ENCODE data around the gene HJURP.

Gene HJURP

DNA sequence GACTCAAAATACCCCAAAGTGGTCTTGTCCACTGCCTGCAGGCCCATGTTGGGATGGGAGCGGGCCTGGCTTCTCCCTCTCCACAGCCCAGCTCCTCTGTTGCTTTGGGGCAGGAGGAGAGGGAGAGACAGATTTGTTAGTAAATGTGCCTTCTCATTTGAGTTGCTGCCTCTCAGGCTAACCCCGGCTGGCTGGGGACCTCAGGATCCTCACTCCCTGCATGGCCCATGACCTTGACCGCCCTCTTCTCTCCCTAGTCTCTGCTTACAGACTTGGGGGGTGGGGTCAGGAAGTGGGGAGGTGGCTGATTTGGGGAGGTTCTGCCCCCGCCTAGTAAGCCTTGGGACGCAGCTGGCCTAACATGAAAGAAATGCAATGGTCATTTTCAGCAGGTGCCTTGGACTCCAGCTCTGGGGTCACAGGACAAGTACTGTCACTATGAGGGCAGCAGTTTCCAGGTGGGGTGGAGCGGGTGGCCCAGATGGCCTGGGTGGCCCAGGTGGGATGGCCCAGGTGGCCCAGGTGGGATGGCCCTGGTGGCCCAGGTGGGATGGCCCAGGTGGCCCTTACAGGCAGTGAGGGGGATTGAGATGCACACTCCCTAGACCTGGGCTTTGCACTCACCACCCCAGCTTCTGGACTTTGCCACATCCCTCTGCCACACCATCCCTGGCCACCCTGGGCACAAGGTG, 24.1 kb downstream of the HJURP start:
- no peak for DNase-seq (ENCODE audit: low read depth in 2 of 2)

DNA sequence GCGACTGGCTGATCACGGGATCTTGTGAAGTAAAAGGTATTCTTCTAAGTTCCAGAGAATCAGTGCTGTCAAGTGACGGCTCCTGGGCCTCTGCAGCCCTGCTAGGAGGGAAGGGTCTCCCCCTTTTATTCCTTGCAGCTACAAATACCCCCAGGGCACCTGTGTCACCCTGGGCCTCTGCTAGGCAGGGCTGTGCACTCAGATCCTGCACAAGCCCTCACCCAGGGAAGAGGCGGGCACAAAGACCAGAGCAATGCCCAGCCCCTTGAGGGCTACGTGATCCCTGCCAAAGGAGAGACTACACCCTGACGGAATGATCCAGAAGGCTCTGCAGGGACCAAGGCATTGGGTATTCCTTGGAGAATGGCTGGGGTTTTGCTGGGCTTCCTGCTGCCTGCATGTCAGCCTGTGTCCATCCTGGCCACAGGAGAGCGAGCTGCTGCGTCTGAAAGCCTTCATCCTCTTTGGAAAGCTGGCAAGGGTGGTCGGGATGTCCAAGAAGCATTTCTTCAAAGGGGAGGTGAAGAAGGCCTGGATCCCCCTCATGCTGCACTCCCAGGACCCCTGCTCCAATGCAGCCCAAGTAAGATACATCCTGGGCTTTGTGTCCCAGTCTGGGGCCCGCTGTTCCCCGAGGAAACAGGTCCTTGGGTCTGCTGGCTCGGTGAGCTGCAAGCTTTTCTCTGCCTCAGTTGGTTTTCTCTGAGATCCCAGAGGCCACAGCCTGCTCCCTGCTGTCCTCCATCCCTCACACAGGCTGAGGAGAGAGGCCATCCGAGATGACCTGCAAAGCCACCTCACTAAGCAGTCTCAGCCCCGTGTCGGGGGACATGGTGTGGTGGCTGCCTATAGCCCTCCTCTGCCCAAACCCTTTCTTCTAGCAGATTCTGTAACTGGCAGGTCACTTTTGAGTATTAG, 24.9 kb downstream of the HJURP start:
- no peak for DNase-seq (ENCODE audit: low read depth in 2 of 2)

DNA sequence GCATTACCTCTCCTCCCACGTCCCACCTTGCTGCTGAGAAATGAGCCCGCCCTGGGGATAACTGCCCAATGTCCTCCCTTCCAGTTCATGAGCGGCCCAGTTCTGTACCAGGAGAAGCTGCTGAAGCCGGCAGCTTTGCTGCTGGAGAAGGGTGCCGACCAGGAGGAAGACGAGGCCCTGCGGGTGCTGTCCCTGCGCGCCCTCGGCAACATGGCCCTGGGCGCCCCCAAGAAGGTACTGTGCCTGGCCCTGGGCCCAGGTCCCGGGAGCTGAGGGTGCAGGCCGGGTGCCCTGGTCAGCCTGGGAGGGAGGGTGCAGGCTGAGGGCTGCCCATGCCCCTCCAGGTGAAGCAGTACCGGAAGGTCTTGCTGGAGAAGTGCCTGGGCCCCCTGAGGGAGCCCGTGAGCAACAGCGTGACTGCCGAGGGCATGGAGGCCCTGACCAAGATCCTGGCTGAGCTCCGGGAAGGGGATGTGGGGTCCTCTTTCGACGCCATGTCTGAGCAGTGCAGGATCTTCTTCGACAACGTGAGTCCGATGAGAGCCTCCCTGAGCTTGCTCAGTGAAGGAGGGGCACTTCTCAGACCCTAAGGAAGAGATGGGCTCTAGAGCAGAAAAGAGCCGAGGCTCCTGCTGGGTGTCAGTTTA, 25.7 kb downstream of the HJURP start:
- no peak for DNase-seq (ENCODE audit: low read depth in 2 of 2)

DNA sequence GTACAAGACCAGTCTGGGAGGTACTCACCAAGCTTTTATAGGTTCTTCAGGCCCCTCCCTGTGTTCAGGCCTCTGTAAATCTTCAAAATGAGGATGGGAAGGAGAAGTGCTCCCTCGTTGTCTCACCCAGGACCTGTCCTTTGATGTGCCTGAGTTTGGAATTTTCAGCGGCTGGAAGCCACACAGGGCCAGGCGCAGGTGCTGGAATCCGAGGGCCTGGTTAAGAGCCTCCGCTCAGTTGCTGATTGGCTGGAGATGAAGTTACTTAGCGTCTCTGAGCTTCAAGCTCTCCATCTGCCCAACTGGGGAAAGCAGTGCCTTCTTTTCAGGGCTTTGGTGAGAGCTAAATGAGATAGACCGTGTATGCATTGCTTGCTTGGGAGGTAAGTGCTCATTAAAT, 30.0 kb downstream of the HJURP start:
- no peak for DNase-seq (ENCODE audit: low read depth in 2 of 2)

DNA sequence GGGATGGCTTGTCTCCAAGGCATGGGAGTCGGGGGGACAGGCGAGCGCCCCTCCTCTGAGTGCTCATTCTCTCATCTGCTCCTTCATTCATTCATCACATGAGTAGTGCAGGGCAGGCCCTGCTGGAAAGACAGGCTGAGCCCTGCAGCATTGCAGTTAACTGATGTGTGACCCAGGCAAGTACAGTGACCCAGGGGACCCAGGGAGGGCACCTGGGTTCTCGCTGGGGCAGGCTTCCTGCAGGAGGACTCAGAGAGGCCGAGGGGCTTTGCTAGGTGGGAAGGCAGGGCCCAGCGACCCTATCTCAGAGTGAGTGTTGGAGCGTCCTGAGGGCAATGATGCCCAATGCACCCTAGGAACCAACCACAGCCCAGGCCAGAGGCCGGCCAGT, 30.6 kb downstream of the HJURP start:
- no peak for DNase-seq (ENCODE audit: low read depth in 2 of 2)

DNA sequence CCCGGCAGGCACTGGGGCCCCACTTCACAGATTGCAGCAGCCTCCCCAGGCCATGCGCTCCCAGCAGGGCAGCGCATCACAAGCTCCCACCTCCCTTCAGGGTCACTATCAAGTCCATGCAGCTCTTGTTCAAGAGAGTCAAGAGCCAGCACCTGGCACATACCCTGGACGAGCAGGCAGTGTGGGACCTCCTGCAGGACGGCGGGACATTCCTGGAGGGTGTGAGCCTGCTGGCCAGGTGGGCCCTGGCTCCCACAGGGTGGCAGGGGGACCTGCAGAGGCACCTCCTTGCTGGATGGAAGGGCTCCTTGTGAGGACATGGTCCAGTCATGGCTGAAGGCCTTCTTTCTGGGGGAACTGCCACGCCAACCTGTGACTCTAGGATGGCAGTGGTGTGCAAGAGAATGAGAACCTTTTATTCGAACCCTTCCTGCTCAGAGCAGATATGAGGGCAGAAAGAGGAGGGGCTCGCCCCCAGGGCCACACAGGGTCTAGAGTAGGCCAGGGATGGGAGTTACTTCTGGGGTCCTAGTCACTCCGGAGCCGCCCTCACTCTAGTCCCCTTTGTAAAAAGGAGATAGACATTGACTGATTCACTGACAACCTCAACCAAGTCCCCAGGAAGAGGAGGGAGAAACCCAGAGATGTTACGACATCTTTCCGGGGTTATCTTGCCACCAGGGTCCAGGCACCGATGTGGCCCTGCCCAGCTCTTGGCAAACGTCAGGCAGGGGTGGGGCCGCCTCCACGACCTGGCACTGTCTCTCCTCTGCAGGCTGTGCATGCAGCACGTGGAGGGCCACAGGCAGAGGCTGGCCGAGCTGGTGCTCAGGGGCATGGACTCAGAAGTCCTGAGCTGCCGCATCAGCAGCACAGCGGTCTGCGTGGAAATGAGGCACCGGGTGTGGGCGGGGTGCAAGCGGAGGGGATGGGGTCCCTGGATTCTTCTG, 31.3 kb downstream of the HJURP start:
- DNase-seq (ENCODE audit: low read depth in 2 of 2) = no peak

DNA sequence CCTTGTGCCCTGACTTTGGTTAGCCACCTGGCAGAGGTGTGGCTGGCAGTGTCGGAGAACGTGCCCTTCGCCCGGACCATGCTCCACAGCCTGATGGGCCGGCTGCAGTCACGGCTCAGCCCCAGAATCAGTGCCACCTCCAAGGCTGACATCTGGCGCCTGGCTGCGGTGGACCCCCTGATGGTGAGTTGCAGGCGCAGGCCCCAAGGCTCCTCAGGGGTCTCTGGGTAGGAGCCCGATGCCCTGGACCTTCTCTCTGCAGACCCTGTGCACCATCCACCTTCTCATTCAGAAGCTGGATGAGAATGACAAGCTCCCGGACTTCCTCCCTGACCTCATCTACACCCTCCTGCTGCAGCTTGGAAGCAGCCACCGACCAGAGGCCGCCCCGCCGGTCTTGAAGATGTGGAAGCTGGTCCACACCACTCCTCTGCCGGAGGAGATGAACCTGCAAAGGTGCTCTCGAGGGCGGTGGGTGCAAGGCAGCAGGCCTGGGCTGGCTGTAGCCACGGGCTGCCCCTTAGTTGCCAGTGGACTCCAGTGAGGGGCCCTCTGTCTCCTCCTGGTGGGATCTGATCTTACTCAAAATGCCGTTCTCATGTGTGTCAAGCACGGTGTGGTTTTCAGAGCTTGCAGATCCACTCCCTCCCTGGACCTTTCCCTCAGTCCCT, 32.1 kb downstream of the HJURP start:
- no peak for DNase-seq (ENCODE audit: low read depth in 2 of 2)

DNA sequence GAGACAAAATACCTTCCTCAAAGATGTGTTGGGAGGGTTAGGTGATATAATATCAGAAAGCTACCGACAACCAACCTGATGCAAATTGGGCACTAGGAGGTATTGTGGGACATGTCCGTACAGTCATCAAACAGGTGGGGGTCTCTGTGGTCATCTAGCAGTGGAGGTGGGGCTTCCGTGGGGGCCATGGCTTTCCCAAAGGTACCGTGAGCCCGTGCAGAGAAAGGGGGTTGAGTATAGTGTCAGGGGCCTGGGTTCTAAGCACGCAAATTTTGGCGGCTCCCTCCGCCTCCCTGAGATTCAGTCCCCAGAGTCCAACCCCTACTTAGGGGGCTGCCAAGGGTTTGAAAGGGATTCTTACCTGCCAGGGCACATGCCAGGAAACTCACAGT, 32.6 kb downstream of the HJURP start:
- DNase-seq (ENCODE audit: low read depth in 2 of 2) = no peak

DNA sequence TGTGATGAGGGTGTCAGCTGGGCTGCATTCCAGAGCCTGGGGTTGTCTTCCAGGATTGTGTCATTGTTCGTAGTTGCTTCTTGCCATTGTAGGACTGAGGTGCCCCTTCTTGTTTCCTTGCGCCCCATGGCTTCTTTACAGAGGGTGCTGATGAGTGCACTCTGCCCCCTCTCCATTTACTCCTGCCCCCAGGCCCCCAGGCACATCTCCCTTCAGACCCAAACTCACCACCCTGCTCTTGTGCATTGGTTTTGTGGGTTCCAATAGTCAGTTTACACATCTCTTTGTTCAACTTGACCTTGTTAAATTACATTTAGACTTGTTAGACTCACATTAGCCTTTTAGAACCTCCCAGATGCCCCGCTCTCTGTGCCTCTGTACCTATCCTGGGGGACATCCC, 33.1 kb downstream of the HJURP start:
- DNase-seq (ENCODE audit: low read depth in 2 of 2) = no peak

DNA sequence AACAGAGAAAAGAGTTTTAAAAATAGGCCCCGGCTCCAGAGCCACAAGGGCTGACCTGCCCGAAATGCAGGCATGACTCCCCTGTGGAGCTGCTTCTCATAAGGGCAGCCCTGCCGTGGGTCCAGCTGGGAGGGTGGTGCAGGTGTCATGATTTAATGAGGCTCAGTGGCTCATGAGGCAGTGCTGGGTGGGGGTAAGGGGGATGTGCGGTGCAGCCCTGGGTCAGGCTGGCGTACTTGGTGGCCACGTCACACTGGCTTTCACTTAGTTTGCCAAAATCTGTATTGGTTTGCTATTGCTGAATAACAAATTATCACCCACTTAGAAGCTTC, 33.6 kb downstream of the HJURP start:
- DNase-seq (ENCODE audit: low read depth in 2 of 2) = no peak

DNA sequence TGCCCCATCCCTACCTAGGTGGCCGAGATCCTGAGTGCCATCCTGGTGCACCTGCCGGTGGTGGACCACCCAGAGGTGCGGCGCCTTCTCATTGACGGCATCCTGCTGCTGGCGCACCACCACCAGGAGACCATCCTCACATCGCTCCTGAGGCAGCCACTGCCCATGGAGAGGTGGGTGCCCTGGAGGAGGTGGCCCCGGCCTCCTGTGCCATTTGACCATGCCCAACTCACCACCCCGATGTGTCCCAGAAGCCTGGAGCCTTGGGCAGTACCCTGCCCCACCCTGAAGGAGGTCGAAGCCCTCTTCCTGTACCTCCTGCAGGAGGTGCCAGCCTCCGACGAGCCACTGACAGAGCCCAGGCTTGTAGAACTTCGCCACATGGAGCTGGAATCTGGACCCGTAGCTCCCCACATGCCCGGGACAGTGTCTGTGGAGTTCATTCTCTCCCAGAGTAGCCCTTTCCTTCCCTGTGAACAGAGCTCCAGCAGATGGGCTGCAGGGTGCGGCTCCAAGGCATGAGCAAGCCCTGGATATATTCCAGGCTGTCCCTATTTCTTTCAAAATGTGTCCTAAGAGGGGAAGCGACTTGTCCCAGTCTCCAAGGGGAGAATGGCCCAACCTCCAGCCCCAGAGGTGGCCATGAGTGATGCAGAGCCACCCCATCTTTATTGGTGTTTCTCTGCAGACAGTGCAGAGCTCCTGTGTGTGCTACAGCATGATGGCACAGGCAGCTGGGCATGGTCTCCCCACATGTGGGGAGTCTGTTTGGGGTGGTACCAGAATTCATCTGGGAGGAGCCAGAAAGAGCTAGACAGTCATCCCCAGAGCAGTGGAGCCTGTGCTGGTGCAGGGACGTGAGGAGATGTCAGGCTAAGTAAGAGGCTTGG, 34.2 kb downstream of the HJURP start:
- no peak for DNase-seq (ENCODE audit: low read depth in 2 of 2)

DNA sequence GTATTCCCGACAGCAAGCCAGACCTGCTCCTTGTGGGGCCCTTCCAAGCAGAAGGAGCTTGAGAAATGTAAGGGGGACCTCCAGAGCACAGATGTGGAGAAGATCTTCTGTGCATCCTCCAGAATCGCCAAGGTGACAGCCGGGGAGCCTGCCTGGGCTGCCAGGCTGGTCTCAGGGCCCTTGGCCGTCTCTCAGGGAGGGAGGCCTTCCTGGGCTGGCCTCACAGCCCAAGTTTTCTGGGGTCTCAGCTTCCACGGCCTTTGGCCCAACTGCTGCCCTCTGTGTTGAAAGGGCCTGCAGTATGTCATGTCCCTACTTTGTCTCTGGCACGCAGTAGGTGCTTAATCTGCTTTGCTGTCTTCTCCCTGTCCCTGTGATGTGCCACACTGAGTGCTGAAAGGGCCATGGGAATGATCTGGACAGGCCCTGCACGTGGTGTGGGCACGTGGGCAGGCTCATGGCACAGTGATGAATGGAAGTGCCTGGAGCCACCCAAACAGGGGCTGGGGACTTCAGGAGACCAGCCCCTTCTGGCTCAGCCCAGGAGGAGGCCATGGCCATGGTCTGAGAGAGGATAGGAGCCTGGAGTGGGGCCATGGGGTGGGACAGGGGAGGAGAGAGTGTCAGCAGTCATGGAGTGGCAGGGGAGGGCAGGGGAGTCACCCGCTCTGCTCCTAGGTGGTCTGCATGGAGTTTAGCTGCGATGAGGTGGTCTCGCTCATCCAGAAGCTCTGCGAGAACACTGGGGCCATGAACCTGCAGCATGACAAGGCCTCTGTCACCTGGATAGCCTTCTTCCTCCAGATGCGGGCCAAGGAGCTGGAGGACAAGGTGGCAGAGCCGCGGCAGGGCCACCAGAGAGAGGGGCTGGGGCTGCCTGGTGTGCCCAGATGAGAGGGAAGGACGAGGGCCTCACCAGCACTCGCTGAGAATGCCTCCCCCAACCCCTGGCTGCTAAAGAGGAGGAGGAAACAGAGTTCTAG, 35.4 kb downstream of the HJURP start:
- DNase-seq (ENCODE audit: low read depth in 2 of 2) = no peak

DNA sequence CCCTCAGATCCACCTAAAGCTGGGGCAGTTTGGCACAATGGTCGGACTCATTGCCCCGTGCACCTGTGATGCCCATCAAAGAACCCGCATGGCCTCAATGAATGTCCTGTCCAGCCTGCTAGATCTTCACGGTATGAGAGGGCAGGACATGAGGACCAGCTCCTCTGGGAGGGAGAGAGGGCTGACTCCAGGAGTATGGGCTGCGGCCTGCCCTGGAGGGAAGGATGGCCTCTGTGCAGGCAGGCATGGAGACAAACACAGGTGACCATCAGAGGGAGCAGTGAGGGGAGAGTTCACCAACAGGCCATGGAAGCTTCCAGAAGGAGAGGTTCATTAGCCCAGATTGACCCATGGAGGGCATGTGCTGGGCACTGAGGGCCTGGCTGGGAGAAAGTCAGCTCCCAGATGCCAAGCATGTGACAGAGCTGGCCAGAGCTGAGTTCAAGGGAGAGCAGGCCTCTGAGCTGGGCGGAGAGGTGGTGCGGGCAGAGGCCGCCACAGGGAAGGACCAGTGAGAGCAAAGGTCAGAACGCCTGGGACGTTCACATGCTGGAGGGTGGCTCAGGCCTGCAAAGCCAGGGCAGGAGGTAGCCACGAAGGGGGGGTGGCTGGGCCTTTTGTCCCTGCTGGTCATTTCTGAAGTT, 36.2 kb downstream of the HJURP start:
- DNase-seq (ENCODE audit: low read depth in 2 of 2) = no peak

DNA sequence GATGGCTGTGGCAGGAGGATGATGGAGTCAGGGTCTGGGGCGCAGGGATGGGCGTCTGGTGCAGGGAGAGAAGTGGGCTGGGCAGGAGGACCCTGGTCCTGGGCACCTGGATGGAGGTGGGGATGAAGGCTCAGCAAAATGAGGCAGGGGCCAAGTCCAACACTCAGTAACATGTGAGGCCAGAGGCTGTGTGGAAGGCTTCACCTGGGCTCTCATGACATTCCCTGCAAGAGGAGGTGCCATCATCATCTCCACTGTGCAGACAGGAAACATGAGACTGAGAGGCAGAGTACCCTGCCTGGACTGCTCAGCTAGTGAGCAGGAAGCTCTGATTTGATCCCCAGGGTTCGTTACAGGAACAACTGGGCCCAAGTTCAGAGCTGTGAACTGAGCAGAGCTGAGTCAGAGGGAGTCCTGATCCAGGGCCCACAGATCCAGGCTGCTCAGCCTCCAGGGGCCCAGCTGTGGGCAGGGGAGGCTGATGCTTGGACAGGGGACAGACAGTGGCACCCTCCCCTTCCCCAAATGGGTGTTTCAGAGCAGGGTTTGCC, 36.9 kb downstream of the HJURP start:
- no peak for DNase-seq (ENCODE audit: low read depth in 2 of 2)

DNA sequence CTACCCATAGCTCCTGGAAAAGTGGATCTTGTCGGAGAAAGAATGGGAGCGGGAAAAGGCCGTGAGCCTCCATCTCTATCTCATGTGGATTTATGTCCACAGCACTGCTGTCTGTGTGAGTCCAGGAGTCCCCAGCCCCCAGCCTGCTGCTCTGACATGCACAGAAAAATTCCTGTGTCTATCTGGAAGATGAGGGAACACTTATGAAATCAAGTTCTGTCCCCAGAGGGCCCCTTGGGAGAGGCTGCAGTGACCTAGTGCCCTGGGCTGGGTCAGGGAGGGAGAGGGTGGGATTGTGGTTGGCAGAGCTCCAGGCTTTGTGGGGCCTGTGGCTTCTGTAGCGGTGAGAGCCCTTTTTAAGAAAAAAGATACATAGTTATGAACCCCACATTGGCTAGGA, 37.6 kb downstream of the HJURP start:
- no peak for DNase-seq (ENCODE audit: low read depth in 2 of 2)

DNA sequence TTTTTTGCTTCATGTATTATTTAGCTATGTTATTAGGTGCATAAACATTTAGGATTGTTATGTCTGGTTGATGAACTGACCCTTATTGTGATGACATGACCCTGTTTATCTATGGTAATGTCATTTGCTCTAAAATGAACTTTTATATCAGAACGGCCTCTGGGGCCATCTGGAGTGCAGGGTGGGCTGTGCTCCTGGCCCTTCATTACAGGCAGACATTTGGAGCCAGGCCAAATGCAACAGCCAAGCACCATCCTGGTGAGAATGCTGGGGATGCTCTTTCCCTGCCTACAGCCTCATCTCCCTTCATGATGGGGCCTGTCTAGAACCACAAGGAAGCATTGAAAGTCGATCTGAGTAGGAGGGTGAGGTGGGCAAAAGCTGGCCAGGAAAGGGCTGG, 38.0 kb downstream of the HJURP start:
- no peak for DNase-seq (ENCODE audit: low read depth in 2 of 2)

DNA sequence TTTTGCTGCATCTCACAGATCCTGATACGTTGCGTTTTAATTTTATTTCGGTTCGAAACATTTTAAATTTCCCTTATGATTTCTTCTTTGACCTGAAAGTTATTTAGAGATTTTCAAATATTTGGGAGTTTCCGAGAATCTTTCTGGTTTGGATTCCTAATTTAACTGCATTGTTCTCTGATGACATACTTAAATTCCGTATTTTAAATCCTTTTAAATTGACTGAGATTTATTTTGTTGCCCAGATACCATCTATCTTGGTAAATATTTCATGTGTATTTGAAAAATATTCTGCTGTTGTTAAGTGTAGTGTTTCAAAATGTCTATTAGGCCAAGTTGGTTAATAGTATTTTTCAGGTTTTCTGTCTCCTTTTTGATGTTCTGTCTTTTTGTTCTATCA, 38.5 kb downstream of the HJURP start:
- DNase-seq (ENCODE audit: low read depth in 2 of 2) = no peak
